HG02943 (cell line): ENCODE measurements around the gene ETV1.
"Not testable (repeated sequence)": the region's sequence is repeated elsewhere in the genome, so short reads cannot be mapped to it uniquely, and the experiment has no call there.

Source experiments
- ATAC-seq: cut with Tn5 transposase; IDR thresholded peaks from one replicate; pipeline ENCODE4 v1.9.1; 2021; ENCODE audit warnings: mild to moderate bottlenecking, low read depth, moderate library complexity; ENCODE audit not compliant: unreplicated experiment

The ETV1 gene

DNA sequence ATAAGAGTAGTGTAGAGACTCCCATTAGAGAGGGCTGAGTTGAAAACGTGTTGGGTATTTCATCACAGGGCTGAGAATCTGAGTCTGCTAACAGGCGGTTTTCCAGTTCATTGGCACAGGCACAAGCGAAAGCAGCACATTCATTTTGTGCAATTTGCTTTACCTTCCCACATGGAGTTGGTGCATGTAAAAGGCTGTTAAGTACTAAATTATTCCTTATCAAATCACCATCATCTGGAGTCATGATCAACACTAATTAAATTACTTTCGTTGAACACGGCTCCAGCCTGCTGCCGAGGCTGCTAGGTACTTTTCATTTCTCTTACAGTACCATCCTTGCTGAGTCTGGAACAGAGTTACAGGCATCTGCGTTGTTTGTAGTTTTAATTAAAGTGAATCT is 43.8 kb downstream of the ETV1 start:
- ATAC-seq = no peak

- no peak for ATAC-seq
These were observed 55.9 kb downstream of the ETV1 start for GRCh38 chr7:13933536-13933935.

GRCh38 chr7:13933091-13933490 is 56.4 kb downstream of the ETV1 start:
- ATAC-seq = no peak

GRCh38 chr7:13932131-13932530 is 57.3 kb downstream of the ETV1 start:
- ATAC-seq = no peak

DNA sequence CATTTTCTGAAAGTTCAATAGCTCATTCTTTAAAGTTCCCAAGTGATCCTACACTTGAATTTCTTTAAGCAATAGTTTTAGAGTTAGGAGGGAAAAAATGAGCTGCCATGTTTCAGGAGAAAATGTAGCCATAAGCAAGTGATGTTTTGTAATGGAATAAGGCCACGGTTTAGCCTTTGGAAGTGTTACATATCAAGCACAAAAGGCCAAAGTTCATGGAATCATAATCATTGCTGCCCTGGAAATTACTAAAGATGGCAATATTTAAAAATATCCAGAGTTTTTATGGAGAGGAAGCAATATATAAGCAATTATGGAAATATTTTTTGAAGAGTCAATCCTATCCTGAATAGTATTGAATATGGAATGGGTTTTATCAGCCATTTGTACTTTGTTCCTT is 68.4 kb downstream of the ETV1 start:
- ATAC-seq = no peak

DNA sequence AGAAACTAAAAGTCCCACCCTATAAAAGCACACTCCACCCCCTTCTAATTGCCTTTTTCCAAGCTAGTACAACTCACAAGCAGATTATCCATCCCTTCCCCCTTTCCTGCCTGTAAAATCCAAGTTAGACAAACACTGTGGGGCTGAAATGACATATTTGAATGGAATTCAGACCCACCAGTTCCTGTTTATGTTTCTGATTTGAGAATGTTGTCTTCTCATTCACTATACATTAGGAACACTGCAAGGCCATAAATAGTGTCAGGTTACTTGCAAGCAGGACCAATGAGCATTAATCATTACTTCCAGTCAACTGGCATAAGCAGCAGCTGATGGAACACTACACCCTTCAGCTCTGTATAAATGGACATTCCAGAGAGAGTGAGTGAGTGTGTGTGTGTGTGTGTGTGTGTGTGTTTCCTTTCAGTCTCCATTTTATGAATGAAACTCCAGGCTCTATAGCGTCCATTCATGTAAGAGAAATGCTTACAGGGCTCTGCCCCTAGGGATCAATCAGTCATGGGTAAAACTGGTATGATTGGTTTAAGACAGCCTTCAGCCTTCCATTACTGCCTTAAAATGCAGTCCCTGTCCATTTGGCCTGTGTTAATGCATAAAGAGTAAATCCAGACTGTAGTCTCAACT is 69.3 kb downstream of the ETV1 start:
- ATAC-seq = no peak

- not testable (repeated sequence) for ATAC-seq
These were observed 71.1 kb downstream of the ETV1 start for GRCh38 chr7:13918333-13918732.

- ATAC-seq = not testable (repeated sequence)
These were observed 72.4 kb downstream of the ETV1 start for GRCh38 chr7:13917103-13917502.

DNA sequence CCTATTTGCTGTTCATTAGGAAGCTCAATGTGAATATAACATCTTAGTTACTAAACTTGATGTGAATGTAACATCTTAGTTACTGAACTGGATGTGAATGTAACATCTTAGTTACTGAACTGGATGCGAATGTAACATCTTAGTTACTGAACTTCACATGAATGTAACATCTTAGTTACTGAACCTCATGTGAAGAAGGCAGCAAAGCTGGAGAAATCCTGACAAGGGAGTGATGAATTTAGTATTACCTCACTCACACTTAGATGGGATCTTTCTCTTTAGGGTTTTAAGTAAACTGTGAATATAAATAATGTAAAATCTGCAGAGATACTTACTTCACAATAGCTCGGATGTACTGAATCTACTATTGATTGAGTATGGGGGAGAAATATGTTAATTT is 73.6 kb downstream of the ETV1 start:
- no peak for ATAC-seq

DNA sequence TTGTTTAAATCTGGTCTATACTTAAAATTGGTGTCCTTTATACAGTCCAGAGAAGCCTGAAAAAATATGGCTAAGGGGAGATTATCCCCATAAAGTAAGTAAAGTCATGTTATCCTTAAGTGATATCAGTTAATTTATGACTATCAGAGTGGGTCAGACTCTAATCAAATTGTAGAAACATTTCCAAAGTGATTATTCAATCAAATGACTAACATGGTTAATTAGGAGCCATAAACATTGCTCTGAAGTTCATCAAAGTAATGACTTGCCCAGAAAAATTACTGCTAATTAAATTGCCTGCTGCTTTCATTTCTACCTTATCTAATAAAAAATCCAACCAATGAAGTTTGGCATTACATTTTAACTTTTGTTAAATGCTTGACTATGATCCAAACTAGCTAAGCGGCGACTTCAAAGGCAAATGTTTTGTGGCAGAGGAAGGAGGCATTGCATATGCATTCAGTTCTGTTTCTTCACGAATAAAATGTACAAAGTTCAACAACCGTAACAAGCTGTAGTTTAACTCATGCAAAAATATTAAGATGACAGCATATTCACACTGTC is 76.7 kb downstream of the ETV1 start:
- ATAC-seq = no peak

DNA sequence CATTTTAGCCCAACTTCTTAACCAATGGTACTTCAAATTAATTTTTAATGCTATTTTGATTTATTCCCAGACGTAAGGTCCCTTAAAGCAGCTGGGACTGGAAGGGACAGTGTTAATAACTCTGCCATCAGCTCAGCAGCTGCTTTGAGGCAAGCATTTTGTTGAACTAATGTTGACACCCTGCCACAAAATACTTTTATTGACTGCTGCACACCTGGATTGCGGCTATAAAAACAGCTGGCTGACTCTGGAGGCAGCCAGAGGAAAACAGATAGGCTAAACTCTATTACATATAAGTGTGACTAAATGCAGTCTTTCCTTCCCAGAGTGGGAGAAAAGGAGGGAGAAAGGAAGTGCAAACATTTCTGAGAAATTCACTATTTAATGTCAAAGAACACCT is 77.6 kb downstream of the ETV1 start:
- no peak for ATAC-seq

DNA sequence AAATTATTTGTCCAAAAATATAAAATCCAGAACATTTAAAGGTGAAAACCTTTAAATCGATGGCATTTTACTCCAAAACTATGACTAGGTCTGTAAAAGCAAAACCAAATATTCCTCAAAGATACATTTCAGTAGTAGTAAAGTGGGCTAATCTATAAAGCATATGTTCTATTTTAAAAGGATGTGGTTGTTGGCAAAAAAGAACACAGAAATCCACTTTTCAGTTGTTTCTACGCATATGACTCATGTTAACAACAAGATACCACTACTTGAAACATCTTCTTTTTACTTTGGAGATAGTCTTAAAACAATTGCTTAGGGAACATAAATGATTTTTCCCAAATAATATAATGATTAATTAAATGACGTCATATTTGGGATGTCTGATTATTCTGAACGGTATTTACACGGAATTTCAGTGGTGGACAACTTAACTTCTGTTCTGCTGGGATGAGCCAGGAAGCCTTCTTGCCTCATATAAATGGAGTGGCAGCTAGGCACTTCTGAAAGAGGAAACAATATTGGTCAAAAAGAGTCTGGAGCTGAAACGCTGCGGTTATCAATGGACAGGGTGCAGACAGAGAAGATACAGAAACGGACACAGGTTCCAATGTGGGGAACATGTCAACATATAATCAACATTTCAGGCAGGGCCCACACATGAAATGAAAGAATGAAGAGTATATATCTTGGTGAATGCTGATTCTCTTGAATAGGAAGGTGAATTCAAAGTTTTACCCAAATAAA is 78.5 kb downstream of the ETV1 start:
- ATAC-seq = no peak

DNA sequence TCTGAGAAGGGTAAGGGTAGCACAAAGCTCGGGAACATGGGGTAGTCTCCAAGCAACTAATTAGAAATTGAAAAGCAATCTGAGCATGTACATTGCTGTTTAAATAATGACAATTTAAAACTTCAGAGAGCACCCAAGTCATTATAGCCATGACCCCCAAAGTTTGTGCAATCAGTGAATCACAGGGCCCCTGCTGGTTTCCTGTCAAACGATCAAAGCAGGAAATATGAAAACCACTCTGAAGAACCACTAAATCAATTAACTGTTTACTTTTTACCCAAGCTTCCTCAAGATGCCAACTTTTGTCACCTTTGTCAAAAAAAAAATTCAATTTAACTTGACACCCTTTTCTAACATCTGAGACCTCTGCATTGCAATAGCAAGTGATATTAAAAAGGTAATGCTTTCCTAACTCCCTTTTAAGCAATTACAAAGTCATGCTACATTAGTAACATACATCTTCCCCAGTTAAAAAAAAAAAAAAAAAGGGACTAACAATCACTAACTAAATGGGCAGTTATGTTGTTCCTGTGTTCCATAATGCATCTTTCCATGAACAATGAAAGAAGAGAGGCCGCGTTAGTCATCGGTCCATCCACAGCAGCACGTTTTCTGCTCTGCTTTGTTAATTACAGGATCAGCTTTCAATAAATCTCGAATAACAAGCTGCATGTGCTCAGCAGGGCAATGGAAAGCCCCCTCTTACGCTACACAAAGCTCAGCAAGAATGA is 80.6 kb downstream of the ETV1 start:
- ATAC-seq = no peak

DNA sequence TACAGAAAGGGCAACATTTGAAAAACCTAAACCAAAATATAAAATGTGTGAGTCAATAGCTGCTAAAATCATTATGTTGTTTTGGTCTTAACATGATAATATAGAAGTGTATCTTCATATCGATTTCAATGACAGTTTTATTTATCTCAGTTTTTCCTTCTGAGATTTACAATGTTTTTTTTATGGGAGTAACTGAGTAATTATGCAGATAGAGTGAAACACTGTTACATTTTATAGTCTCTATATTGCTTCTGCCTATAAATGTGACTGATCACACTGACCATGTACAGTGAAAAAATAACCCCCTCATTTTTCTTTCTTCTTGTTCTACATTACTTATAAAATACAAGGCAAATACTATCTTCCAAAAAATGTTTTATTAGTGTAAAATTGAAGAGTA is 81.6 kb downstream of the ETV1 start:
- no peak for ATAC-seq

DNA sequence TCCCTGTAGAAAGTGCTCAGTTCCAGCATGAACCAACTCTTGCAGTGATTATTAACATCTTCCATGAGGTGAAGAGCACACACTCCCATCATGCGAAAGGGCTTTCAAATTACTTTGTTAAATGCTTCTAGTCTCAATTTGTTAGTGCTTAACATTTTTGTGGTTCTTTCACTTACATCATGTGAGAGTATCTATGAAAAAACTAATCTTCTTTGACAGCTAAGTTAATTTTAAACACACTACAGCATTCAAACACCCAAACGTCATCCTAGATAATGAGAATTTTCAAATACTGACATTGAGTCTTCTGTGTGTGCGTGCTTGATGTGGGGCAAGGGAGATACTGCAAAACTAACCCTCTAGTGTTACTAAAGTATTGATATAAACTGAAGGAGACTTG is 84.8 kb downstream of the ETV1 start:
- no peak for ATAC-seq

- no peak for ATAC-seq
These were observed 85.5 kb downstream of the ETV1 start for GRCh38 chr7:13904007-13904406.

GRCh38 chr7:13901577-13901976 is 87.9 kb downstream of the ETV1 start:
- no peak for ATAC-seq

GRCh38 chr7:13898957-13899670 is 90.4 kb downstream of the ETV1 start:
- ATAC-seq = no peak

- no peak for ATAC-seq
These were observed 91.6 kb downstream of the ETV1 start for GRCh38 chr7:13897819-13898218.

DNA sequence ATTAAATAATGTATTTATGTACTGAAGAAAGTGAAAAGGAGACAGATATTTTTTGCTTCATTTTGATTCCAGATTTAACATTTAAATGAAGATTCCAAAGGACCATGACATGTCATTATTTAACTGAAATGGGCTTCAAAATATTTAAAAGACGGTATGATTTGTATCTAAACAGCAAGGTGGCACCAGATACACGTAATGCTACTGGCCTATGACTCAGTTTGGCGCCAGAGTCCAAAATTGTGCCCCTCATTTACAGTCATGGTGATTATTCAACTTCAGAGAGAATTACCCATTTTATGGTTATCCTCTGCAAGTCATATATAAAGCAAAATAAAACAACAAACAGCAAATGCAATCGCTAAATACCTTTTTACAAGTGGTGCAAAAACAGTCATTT is 94.5 kb downstream of the ETV1 start:
- ATAC-seq = no peak

DNA sequence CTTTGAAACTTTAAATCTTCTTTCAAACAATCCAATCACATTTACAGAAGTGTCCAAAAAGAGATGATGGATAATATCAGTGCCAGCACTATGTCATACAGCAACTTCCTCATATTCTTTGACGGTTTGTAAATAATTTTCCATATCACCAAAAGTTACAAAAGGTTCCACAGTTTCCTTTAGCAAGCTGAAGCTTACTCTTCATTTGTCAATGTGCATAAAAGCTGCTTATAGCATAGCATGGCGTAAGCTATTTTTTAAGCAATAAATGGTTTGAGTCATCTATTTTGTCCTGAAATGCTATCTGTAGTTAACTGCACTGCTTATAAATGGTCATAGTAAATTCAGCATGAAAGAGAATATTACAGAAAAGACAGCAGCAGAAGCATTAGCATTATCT is 95.1 kb downstream of the ETV1 start:
- no peak for ATAC-seq
